Endometrial microvascular endothelial cells (primary cell): Measurements from ENCODE around the gene KCNH2. TPM values are rescaled to one million over a fixed set of nuclear protein-coding genes. Genes with fewer than 3 reads are reported as not detected.
"Not testable (repeated sequence)": the region's sequence is repeated elsewhere in the genome, so short reads cannot be mapped to it uniquely, and the experiment has no call there.

ENCODE experiments used
- in situ Hi-C: cut with HindIII; loops from 2 replicates; pipeline ENCODE4 v1.10.0; 2017; ENCODE audit warnings: low sequenced_read_pairs, low pct_unique_long_range_greater_than_20kb; ENCODE audit errors: inconsistent ontology term
- total RNA-seq: library from RNA; depleted of rRNA; stranded (reverse); fragments of >200 nt; gene quantifications from one replicate; pipeline ENCODE4 v1.2.3, GENCODE V29; 2015; ENCODE audit errors: inconsistent ontology term

The KCNH2 gene
- total RNA-seq, 1 donor from 2014 or later: not detected

DNA sequence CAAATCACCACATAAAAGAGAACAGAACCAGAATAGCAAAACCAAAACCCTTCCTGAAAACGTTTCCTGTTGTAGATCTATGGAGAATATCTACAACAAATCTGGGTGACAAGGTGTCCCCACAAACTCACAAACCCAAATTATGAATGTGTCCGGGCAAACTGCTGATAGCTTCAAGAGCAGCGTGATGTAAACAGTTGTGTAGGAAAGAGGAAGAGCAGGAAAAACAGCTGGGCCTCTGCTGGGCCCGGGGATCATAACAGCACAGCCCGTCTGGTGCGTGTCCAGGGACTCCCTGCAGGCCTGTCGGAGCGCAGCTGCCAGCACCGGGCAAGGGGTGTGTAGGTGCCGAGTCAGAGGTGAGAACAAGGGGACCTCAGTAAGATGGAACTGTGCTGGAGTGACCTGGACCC lies 53.7 kb downstream of the KCNH2 start:
- in situ Hi-C loops: no loop called here

DNA sequence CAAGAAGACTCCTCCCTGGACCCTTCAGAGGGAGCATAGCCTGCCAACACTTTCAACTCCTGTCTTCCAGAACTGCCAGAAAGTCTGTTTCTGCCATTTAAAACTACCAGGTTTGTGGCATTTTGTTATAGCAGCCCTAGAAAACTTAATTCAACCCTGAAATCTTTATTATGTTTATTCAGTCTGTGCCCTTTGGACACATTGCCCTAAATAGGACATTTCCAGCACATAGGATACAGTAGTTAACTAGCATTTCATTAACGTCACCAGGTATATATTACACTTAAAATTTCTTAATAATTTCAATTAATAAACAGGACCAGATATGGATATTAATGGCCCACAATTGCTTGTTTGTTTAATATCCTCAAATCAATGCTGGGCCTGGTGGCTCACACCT lies 54.3 kb downstream of the KCNH2 start:
- in situ Hi-C loops: no loop called here

GRCh38 chr7:150923196-150923595 lies 54.9 kb downstream of the KCNH2 start:
- in situ Hi-C loops: no loop called here

GRCh38 chr7:150919160-150919559 lies 59.0 kb downstream of the KCNH2 start:
- in situ Hi-C loops: no loop called here

DNA sequence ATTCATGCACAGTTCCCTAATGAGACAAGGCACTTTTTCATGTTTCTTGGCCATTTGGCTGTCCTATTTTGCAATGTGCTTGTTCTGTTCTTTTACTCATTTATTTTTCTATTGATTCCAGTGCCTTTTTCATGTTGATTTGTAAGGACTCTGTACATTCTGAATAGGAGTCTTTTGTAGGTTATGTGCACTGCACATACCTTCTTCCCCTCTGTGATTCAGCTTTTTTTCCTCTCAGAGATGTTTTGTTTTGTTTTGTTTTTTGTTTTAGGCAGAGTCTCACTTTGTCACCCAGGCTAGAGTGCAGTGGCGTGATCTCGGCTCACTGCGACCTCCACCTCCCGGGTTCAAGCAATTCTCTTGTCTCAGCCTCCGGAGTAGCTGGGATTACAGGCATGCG lies 59.7 kb downstream of the KCNH2 start:
- in situ Hi-C loops: no loop called here

- in situ Hi-C loops: no loop called here
Measured at GRCh38 chr7:150917969-150918368, 60.2 kb downstream of the KCNH2 start.

DNA sequence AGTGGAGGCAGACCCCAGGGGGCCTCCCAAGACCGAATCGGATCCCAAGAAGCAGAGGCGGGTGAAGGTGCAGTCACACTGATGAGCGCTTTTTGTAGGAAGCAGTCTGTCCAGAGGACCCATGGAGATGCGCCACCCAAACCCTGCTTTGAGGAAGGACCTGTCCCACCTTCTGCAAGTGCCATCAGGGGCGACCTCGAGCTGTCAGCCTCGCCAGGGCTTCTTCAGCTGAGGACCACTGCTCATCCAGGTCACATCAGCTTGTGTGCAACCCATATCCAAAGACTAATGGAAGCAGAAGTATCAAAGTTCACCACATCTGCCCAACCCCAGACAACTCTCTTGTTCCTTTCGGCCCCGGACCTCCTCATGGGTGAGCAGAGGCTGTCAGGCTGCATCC lies 61.5 kb downstream of the KCNH2 start:
- in situ Hi-C loops: no loop called here

- in situ Hi-C loops: no loop called here
Measured at GRCh38 chr7:150914966-150915365, 63.2 kb downstream of the KCNH2 start.

DNA sequence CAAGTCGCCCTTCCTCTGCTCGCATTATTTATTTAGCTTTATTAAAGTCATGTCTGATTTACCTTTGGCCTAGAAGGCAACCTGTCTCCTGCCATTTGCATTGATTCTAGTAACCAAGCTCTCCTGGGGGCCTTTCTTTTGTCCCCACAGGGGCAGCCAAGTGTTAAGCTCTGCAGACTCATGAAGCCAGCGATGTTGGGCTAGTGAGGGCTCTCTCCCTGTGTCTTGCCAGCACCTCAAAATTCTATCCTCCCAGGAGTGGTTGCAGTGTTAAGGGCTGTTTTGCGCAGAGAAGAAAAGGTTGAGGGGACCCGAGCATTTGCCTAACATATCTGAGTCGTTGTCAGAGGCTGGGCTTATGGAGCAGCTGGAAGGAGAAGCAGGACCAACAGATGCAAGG lies 63.9 kb downstream of the KCNH2 start:
- in situ Hi-C loops: no loop called here

DNA sequence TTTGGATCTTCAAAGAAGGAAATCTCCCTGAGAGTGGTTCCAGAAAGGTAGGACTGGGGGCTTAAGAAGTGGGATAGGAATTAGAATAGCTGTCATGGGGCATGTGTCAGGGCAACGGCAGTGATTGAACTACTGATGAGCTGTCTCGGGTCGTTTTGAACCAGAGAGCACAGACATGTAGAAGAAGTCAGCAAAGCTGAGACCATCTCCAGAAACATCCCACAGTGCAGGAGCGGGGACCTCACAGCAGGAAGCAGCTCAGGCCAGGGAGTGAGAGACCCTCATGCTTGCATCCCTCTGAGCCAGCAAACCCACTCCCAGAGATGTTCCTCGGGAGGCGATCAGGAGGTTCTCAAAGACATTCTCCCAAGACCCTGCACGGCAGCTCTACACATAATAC lies 65.7 kb downstream of the KCNH2 start:
- in situ Hi-C loops: no loop called here

- in situ Hi-C loops: no loop called here
Measured at GRCh38 chr7:150911590-150912267, 66.4 kb downstream of the KCNH2 start.

DNA sequence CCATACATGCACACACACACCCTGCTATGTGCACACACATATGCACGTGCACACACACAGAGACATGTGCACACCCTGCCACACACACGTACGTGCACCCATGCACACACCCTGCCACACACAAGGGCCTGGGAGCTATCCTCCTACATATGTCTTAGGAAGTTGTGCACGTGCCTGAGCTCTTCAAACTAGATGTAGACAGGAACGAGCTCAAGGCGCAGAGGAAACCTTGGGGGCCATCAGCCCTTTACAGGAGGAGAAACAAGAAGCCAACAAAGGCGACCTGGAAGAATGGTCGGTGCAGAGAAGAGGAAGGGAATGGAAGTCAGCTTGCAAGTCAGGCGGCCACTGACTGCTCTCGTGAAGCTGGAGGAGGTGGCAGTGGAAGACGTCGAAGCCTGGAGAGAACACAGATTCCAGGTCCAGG lies 67.1 kb downstream of the KCNH2 start:
- in situ Hi-C loops: no loop called here

DNA sequence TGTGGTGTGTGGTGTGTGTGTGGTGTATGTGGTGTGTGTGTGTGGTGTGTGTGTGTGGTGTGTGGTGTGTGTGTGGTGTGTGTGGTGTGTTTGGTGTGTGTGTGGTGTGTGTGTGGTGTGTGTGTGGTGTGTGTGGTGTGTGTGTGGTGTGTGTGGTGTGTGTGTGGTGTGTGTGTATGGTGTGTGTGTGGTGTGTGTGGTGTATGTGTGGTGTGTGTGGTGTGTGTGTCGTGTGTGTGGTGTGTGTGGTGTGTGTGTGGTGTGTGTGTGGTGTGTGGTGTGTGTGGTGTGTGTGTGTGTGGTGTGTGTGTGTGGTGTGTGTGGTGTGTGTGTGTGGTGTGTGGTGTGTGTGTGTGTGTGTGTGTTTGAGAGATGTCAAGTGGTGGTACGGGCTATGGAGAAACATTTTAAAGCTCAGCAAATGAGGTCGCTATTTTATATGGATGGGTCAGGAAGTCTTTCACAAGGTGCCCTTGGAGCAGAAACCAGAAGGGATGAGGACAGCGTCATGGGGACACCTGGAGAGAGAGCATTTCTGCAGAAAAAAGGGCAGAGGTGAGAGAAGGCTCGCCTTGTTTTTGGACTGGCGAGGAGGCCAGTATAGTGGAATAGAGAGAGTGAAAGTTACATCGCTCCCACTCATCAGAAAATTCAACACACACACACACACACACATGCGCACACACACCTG lies 67.7 kb downstream of the KCNH2 start:
- in situ Hi-C loops: not testable (repeated sequence)

GRCh38 chr7:150909200-150909995 lies 68.7 kb downstream of the KCNH2 start:
- in situ Hi-C loops: no loop called here

DNA sequence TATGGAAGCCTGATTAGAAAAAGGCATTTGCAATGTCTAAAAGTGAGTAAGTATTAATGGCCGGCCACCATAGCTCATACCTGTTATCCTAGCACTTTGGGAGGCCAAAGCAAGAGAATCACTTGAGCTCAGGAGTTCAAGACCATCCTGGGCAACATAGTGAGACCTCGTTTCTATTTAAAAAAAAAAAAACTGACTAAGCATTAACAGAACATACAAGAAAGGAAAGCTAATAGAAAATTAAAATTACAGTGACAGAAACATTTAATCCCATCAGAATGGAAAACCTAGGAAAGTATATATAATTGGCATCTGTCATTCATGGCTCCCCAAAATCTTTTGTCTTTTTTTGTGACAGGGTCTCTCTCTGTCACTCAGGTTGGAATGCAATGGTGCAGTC lies 69.9 kb downstream of the KCNH2 start:
- in situ Hi-C loops: no loop called here

GRCh38 chr7:150904011-150904909 lies 73.9 kb downstream of the KCNH2 start:
- in situ Hi-C loops: no loop called here

- in situ Hi-C loops: no loop called here
Measured at GRCh38 chr7:150903606-150904005, 74.5 kb downstream of the KCNH2 start.

GRCh38 chr7:150902078-150903033 lies 75.8 kb downstream of the KCNH2 start:
- in situ Hi-C loops: no loop called here
